Activated gamma-delta T cell treated with Interleukin-2 at 50 U/mL for 16 hours (primary cell): ENCODE measurements around the gene GART.
"Not testable (repeated sequence)": the region's sequence is repeated elsewhere in the genome, so short reads cannot be mapped to it uniquely, and the experiment has no call there.

ENCODE experiments used
- DNase-seq: peaks from one replicate; pipeline ENCODE4 v3.0.0-alpha.2; 2020

GART gene

GRCh38 chr21:33541756-33542639, at the start of gene GART:
GART (minus strand) TSS chr21:33542117; CDS start chr21:33539315, 2,802 bp downstream.
- DNase-seq = peak; percentile 79

GRCh38 chr21:33588485-33589335, 46.8 kb upstream of the GART start, which contains the start of gene DONSON:
DONSON (minus strand) TSS chr21:33588684; CDS start chr21:33588641, 43 bp downstream.
- peak; percentile 84 for DNase-seq

DNA sequence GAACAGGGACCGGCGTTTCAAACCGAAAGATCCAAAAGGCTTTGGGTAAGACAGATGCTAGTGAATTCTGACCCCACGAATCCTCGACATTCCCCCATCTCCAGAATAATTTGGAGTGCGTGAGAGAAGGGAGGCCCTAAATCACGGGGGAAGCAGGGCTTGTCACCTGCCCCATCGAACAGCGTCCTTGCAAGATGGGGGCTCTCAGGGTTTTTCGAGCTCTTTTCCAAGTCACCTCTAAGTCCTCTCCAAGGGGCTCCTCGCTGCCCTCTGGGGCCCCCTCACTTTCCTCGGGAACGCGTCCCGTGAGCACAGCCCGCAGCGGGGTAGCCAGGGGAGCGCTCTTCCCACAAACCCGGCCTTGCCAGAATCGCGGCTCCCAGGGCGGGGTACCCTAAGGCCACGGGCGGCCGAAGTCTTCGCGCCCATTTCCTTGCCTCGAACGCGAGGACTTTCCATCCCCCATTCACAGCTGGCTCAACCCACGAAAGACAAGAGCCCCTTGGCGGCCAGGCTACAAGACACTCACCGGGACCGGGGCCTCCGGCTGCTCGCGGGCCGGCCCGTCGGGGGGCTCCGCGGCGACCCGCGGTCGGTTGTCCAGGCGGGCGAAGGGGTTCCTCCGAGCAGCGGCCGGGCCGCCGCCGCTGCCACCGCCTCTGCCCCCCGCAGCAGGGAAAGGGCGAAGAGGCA, 46.0 kb upstream of the GART start:
- no peak for DNase-seq

- DNase-seq = no peak
Measured at GRCh38 chr21:33586927-33587326, 45.0 kb upstream of the GART start.

GRCh38 chr21:33584455-33584854, 42.5 kb upstream of the GART start:
- no peak for DNase-seq

GRCh38 chr21:33578959-33579542, 37.1 kb upstream of the GART start:
- no peak for DNase-seq

DNA sequence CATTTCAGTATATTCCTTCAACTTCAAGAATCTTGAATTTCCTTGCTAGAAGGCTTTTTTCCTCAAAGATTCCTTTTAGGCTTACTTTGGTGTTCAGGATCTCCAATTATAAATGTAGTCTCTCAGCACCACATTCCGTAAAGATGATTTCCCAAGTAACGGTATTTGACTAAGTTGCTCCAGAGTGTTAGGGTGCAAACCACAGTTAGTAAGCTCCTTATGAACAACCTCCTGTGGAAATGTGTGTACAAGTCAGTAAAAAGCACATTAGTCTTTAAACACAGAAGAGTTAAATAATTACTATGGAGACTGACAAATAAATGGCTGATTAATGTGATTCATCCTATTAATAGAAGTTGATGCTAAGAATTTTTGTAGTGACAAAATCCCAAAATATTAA, 36.3 kb upstream of the GART start:
- DNase-seq = no peak

DNA sequence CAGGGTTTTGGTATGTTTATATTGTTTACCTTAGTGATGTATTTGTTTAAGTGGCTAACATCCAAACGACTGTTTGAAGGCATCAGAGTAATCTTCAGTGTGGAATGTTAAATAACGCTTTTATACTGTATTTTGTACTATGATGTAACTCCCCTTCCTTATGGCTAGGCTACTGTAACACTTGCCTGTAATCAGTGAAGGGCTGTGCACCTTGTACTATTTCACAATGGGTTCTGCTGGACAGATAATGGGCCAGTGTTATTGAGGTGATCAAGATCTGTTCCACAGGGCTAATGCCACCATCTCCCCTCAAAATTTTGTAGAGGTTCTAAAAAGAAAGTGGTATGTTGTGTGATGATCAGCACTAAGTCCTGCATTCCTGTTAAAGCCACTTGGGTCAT, 34.8 kb upstream of the GART start:
- not testable (repeated sequence) for DNase-seq

- no peak for DNase-seq
Measured at GRCh38 chr21:33572350-33572749, 30.4 kb upstream of the GART start.

- DNase-seq = no peak
Measured at GRCh38 chr21:33569991-33570390, 28.1 kb upstream of the GART start.

DNA sequence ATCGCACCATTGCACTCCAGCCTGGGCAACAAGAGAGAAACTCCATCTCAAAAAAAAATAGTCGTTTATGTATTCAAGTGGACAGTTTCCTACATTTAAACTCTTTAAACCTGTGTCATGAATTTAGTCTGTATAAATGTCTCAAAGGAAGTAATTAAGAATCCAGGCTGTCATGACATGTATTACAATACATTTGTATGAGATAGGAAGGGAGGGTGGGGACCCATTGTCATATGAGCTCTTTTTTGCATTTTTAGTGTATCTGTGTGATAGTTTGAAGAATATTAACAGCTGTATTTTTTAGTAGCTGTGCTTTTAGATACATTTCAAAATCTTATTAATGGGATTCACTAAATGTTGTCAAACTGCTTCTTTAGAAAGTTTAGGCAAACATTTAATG, 26.5 kb upstream of the GART start:
- DNase-seq = no peak

DNA sequence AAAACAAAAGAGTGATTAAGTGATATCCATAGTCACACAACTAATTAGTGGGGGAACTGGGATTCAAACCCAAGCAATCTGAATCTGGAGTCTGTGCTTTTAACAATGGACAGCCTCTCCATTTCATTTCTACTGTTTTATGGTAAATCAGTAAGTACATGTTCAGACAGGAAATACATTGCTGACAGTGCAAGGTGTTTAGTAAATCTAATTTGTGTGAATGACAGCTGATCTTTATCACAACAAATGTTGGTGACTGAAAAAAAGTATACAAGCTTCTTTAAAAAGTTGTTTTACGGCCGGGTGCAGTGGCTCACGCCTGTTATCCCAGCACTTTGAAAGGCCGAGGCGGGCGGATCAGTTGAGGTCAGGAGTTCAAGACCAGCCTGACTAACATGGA, 26.0 kb upstream of the GART start:
- no peak for DNase-seq

DNA sequence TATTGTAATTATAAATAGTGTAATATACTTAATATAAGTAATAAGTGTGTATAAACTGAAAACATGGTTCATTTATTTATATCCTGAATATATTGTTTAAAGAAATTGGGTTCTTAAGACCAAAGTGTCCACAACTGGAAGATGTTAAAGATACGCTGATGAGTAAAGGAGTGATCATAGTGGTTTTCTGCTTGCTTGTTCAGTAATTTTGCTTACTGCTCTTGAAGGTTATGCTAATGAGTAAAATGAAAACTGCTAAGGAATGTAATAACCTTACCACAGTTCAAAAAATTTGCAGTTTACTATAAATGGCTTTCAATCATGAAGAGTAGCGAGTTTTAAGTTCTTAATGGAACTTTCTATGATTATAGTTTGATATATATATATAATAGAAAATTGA, 24.6 kb upstream of the GART start:
- no peak for DNase-seq

- DNase-seq = no peak
Measured at GRCh38 chr21:33562389-33562788, 20.5 kb upstream of the GART start.

DNA sequence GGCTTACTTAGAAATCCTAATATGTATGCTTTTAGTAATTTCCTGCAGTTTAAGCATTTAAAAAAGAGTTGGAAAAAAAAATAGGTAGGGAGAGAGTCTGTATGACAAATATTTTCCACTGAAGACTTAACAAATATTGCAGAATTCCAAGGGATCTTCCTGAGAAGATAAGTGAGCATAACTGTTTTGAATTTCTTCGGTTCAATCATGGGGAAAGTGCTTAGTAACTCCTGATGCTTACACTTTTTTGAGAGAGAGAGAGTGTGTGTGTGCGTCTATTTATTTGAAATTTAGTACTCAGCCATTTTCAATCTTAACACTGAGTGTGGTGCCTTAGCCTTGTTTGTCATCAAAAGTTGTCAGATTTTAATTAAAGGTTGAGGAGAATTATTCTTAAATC, 19.5 kb upstream of the GART start:
- no peak for DNase-seq

DNA sequence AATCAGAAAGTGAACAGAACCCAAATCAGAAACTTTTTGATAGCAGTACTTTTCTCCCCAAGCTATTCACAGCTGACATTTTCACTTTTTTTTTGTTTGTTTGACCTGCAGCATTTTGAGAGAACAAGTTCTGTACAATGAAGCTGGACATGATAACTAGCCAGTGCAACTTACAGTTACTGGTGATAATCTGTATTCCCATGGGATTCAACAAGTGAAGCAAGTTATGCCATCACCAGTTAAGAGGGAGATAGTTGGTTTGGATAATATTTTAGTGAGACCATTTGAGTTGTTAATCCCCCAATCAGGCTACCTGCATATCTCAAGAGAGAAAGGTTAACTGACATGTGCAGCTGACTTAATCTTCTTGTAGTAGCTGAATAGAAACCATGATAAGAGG, 19.0 kb upstream of the GART start:
- DNase-seq = no peak

- no peak for DNase-seq
Measured at GRCh38 chr21:33559813-33560212, 17.9 kb upstream of the GART start.

DNA sequence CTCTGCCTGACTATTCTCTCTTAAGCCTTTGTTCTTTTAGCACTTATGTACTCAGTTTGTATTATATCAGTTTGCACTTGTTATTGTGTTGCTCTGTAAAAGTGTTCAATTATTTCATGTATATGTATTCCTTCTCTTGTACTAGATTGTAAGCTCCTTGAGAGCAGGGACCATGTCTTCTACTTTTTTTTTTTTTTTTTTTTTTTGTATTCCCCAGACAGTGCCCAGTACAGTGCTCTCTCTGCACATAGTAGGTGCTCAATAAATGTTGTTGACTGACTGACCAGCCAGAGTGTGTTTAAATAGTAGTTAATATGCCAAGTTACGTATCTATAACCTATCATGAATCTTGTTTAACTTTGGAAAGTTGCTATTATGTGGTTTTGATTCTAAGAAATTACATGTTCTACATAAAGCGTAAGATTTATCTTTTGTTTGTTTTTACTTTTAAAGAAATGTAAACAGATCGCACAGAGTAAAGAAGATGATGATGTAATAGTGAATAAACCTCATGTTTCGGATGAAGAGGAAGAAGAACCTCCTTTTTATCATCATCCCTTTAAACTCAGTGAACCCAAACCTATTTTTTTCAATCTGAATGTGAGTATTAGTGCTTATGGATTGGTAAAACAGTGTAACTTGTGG, 17.0 kb upstream of the GART start:
- DNase-seq = no peak

GRCh38 chr21:33557447-33557846, 15.5 kb upstream of the GART start:
- no peak for DNase-seq

- no peak for DNase-seq
Measured at GRCh38 chr21:33554982-33555344, 13.0 kb upstream of the GART start.

DNA sequence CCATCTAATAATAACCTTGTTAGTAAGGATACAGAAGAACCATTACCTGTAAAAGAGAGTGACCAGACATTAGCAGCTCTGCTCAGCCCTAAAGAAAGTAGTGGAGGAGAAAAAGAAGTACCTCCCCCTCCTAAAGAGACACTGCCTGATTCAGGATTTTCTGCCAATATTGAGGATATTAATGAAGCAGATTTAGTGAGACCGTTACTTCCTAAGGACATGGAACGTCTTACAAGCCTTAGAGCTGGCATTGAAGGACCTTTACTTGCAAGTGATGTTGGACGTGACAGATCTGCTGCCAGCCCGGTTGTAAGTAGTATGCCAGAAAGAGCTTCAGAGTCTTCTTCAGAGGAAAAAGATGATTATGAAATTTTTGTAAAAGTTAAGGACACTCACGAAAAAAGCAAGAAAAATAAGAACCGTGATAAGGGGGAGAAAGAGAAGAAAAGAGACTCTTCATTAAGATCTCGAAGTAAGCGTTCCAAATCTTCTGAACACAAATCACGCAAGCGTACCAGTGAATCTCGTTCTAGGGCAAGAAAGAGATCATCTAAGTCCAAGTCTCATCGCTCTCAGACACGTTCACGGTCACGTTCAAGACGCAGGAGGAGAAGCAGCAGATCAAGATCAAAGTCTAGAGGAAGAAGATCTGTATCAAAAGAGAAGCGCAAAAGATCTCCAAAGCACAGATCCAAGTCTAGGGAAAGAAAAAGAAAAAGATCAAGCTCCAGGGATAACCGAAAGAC, 12.5 kb upstream of the GART start:
- no peak for DNase-seq
